Measurements from ENCODE around the gene CAMTA1. TPM values are rescaled to one million over a fixed set of nuclear protein-coding genes. Genes with fewer than 3 reads are reported as not detected.
A peak's percentile ranks its signal among the peaks of the same experiment; 100 is the strongest.

Gene CAMTA1
- total RNA-seq, 1 donor from 2014 or later, result 77.6 TPM

GRCh38 chr1:7223334-7224080 lies 438.3 kb downstream of the CAMTA1 start:
- H3K9me3 ChIP-seq (ENCODE audit: insufficient read depth, low read depth, low read length), result no peaks in the 10 kb centered on the region
- no peaks in the 10 kb centered on the region for H4K20me1 ChIP-seq (ENCODE audit: insufficient read depth, low read length)
- peak overlapping the region; percentile 29 for H3K9ac ChIP-seq (ENCODE audit: low read length)
- DNase-seq (ENCODE audit: low read depth), result peak; percentile 91
- H2AFZ ChIP-seq (ENCODE audit: low read depth, low read length), result peak overlapping the region; percentile 16
- no peaks in the 10 kb centered on the region for H3K36me3 Mint-ChIP-seq (ENCODE audit: low read depth, unreplicated experiment)
- peaks cover 14% of the 10 kb centered on the region for H3K4me1 Mint-ChIP-seq (ENCODE audit: low read depth, unreplicated experiment)
- peak overlapping the region; percentile 79 for H3K27ac ChIP-seq (ENCODE audit: low read depth, low read length)
- H3K27me3 Mint-ChIP-seq (ENCODE audit: low read depth, unreplicated experiment), result peaks cover 8% of the 10 kb centered on the region
- no peak for TF ChIP-seq EZH2 (IDR thresholded peaks at IDR 0.05; ENCODE audit: insufficient read depth, low read length)
- TF ChIP-seq, protein P1, sequence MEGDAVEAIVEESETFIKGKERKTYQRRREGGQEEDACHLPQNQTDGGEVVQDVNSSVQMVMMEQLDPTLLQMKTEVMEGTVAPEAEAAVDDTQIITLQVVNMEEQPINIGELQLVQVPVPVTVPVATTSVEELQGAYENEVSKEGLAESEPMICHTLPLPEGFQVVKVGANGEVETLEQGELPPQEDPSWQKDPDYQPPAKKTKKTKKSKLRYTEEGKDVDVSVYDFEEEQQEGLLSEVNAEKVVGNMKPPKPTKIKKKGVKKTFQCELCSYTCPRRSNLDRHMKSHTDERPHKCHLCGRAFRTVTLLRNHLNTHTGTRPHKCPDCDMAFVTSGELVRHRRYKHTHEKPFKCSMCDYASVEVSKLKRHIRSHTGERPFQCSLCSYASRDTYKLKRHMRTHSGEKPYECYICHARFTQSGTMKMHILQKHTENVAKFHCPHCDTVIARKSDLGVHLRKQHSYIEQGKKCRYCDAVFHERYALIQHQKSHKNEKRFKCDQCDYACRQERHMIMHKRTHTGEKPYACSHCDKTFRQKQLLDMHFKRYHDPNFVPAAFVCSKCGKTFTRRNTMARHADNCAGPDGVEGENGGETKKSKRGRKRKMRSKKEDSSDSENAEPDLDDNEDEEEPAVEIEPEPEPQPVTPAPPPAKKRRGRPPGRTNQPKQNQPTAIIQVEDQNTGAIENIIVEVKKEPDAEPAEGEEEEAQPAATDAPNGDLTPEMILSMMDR (IDR thresholded peaks at IDR 0.05; ENCODE audit: insufficient read depth, low read depth, low read length), result no peak
- H3K4me3 ChIP-seq (ENCODE audit: insufficient read depth, low read depth, low read length), result no peak overlapping the region
- H3K27me3 ChIP-seq (ENCODE audit: insufficient read depth, low read length), result no peaks in the 10 kb centered on the region
- H3K9me3 Mint-ChIP-seq (ENCODE audit: unreplicated experiment), result no peaks in the 10 kb centered on the region
- peak; percentile 83 for FAIRE-seq
- H3K79me2 ChIP-seq (ENCODE audit: insufficient read depth, low read length), result no peaks in the 10 kb centered on the region
- no peak overlapping the region for H3K4me3 Mint-ChIP-seq (ENCODE audit: unreplicated experiment)
- peaks cover 24% of the 10 kb centered on the region for H3K4me1 ChIP-seq (ENCODE audit: insufficient read depth, low read length)
- no peaks in the 10 kb centered on the region for H3K36me3 ChIP-seq (ENCODE audit: insufficient read depth, low read length)
- no peak overlapping the region for H3K27ac Mint-ChIP-seq (ENCODE audit: unreplicated experiment)
- H3K4me2 ChIP-seq (ENCODE audit: low read length), result peak overlapping the region; percentile 59

- Histone ChIP-seq H3K27me3 (ENCODE audit: insufficient read depth, low read length) (no peaks in the 10 kb centered on the region), H3K79me2 (ENCODE audit: insufficient read depth, low read length) (no peaks in the 10 kb centered on the region), H3K4me3 (ENCODE audit: insufficient read depth, low read depth, low read length) (no peak overlapping the region), H2AFZ (ENCODE audit: low read depth, low read length) (peak overlapping the region; percentile 16), H3K4me1 (ENCODE audit: insufficient read depth, low read length) (peaks cover 24% of the 10 kb centered on the region), H3K4me2 (ENCODE audit: low read length) (peak overlapping the region; percentile 9), H3K36me3 (ENCODE audit: insufficient read depth, low read length) (no peaks in the 10 kb centered on the region), H3K27ac (ENCODE audit: low read depth, low read length) (peak overlapping the region; percentile 79), H3K9ac (ENCODE audit: low read length) (peak overlapping the region; percentile 15), H4K20me1 (ENCODE audit: insufficient read depth, low read length) (no peaks in the 10 kb centered on the region), H3K9me3 (ENCODE audit: insufficient read depth, low read depth, low read length) (no peaks in the 10 kb centered on the region)
- Mint-ChIP-seq H3K4me1 (ENCODE audit: low read depth, unreplicated experiment) (peaks cover 14% of the 10 kb centered on the region), H3K36me3 (ENCODE audit: low read depth, unreplicated experiment) (no peaks in the 10 kb centered on the region), H3K9me3 (ENCODE audit: unreplicated experiment) (no peaks in the 10 kb centered on the region), H3K27me3 (ENCODE audit: low read depth, unreplicated experiment) (peaks cover 11% of the 10 kb centered on the region), H3K4me3 (ENCODE audit: unreplicated experiment) (no peak overlapping the region), H3K27ac (ENCODE audit: unreplicated experiment) (no peak overlapping the region)
- no peak for FAIRE-seq
- DNase-seq (ENCODE audit: low read depth), result no peak
- no peak for TF ChIP-seq EZH2 (IDR thresholded peaks at IDR 0.05; ENCODE audit: insufficient read depth, low read length)
- TF ChIP-seq, protein P1 (IDR thresholded peaks at IDR 0.05; ENCODE audit: insufficient read depth, low read depth, low read length), result no peak
Measured at GRCh38 chr1:7224081-7224534, 438.9 kb downstream of the CAMTA1 start.

- H3K27me3 Mint-ChIP-seq (ENCODE audit: low read depth, unreplicated experiment), result peaks cover 11% of the 10 kb centered on the region
- DNase-seq (ENCODE audit: low read depth) (no peak), FAIRE-seq (no peak)
- TF ChIP-seq EZH2 (IDR thresholded peaks at IDR 0.05; ENCODE audit: insufficient read depth, low read length), result no peak
- TF ChIP-seq, protein P1 (IDR thresholded peaks at IDR 0.05; ENCODE audit: insufficient read depth, low read depth, low read length), result no peak
- Histone ChIP-seq H3K4me1 (ENCODE audit: insufficient read depth, low read length) (peaks cover 25% of the 10 kb centered on the region), H3K9me3 (ENCODE audit: insufficient read depth, low read depth, low read length) (no peaks in the 10 kb centered on the region), H3K4me3 (ENCODE audit: insufficient read depth, low read depth, low read length) (no peak overlapping the region), H3K79me2 (ENCODE audit: insufficient read depth, low read length) (no peaks in the 10 kb centered on the region), H3K4me2 (ENCODE audit: low read length) (no peak overlapping the region), H3K36me3 (ENCODE audit: insufficient read depth, low read length) (no peaks in the 10 kb centered on the region), H4K20me1 (ENCODE audit: insufficient read depth, low read length) (no peaks in the 10 kb centered on the region), H3K9ac (ENCODE audit: low read length) (no peak overlapping the region), H3K27me3 (ENCODE audit: insufficient read depth, low read length) (no peaks in the 10 kb centered on the region), H3K27ac (ENCODE audit: low read depth, low read length) (no peak overlapping the region), H2AFZ (ENCODE audit: low read depth, low read length) (no peak overlapping the region)
- H3K36me3 Mint-ChIP-seq (ENCODE audit: low read depth, unreplicated experiment), result no peaks in the 10 kb centered on the region
- no peak overlapping the region for H3K27ac Mint-ChIP-seq (ENCODE audit: unreplicated experiment)
- H3K4me3 Mint-ChIP-seq (ENCODE audit: unreplicated experiment), result no peak overlapping the region
- H3K4me1 Mint-ChIP-seq (ENCODE audit: low read depth, unreplicated experiment), result peaks cover 14% of the 10 kb centered on the region
- no peaks in the 10 kb centered on the region for H3K9me3 Mint-ChIP-seq (ENCODE audit: unreplicated experiment)
Measured at GRCh38 chr1:7224644-7225043, 439.4 kb downstream of the CAMTA1 start.

Data from astrocyte (in vitro differentiated cells and primary cell).